GM21528 (cell line): Measurements from ENCODE around the gene TMEM121.
"Not testable (repeated sequence)": the region's sequence is repeated elsewhere in the genome, so short reads cannot be mapped to it uniquely, and the experiment has no call there.

ENCODE experiments used
- ATAC-seq: cut with Tn5 transposase; IDR thresholded peaks from one replicate; pipeline ENCODE4 v1.9.1; 2021; ENCODE audit warnings: mild to moderate bottlenecking, moderate library complexity; ENCODE audit not compliant: unreplicated experiment, low FRiP score

TMEM121 gene

GRCh38 chr14:105567164-105568103, 41.1 kb downstream of the TMEM121 start:
- not testable (repeated sequence) for ATAC-seq

GRCh38 chr14:105568140-105568843, 41.9 kb downstream of the TMEM121 start:
- ATAC-seq: not testable (repeated sequence)

- ATAC-seq: no peak
Observed at GRCh38 chr14:105568859-105569766, 42.7 kb downstream of the TMEM121 start.

- ATAC-seq: no peak
Observed at GRCh38 chr14:105570482-105570881, 44.1 kb downstream of the TMEM121 start.

GRCh38 chr14:105571181-105571951, 45.0 kb downstream of the TMEM121 start:
- ATAC-seq: not testable (repeated sequence)

GRCh38 chr14:105572063-105572462, 45.7 kb downstream of the TMEM121 start:
- ATAC-seq: not testable (repeated sequence)

GRCh38 chr14:105573841-105574240, 47.5 kb downstream of the TMEM121 start:
- not testable (repeated sequence) for ATAC-seq

- ATAC-seq: peak; percentile 2
Observed at GRCh38 chr14:105574411-105574810, 48.0 kb downstream of the TMEM121 start.

GRCh38 chr14:105575016-105575700, 48.8 kb downstream of the TMEM121 start:
- ATAC-seq: peak; percentile 54

GRCh38 chr14:105576525-105577088, 50.2 kb downstream of the TMEM121 start:
- no peak for ATAC-seq

GRCh38 chr14:105577314-105577861, 51.0 kb downstream of the TMEM121 start:
- ATAC-seq: no peak

- ATAC-seq: no peak
Observed at GRCh38 chr14:105578070-105578469, 51.7 kb downstream of the TMEM121 start.

GRCh38 chr14:105579221-105579620, 52.8 kb downstream of the TMEM121 start:
- ATAC-seq: not testable (repeated sequence)
